Neural cell (in vitro differentiated cells): Measurements from ENCODE around the gene TSPAN32. TPM values are rescaled to one million over a fixed set of nuclear protein-coding genes. Genes with fewer than 3 reads are reported as not detected.

ENCODE experiments used
- H2AFZ ChIP-seq: fragments of 200-600, 300-800 bp; sonication (generic), shearing (Covaris generic); 2 replicates; pipeline ENCODE4 v1.6.0; 2014; ENCODE audit warnings: low read depth, mild to moderate bottlenecking, antibody characterized with exemption, low read length, moderate library complexity
- H3F3A ChIP-seq: fragments of 200-600 bp; shearing (Covaris generic); 2 replicates; pipeline ENCODE4 v1.6.1; 2016; ENCODE audit warnings: mild to moderate bottlenecking, moderate library complexity, mixed read lengths, antibody characterized with exemption, low read length; ENCODE audit not compliant: insufficient read depth, poor library complexity, severe bottlenecking
- H3K27ac ChIP-seq: fragments of 200-600, 300-800 bp; sonication (generic), shearing (Covaris generic); 2 replicates; pipeline ENCODE4 v1.5.1; 2014; ENCODE audit warnings: mild to moderate bottlenecking, low read length, moderate library complexity
- H3K27me3 ChIP-seq: fragments of 300-800, 200-600 bp; sonication (generic), shearing (Covaris generic); 2 replicates; pipeline ENCODE4 v1.6.0; 2014; ENCODE audit warnings: mild to moderate bottlenecking, low read depth, low read length, moderate library complexity; ENCODE audit not compliant: insufficient read depth
- H3K36me3 ChIP-seq: fragments of 300-800, 200-600 bp; sonication (generic), shearing (Covaris generic); 2 replicates; pipeline ENCODE4 v1.5.1; 2014; ENCODE audit warnings: mild to moderate bottlenecking, antibody characterized with exemption, low read length, moderate library complexity; ENCODE audit not compliant: insufficient read depth
- H3K4me2 ChIP-seq: fragments of 300-800, 200-600 bp; sonication (generic), shearing (Covaris generic); 2 replicates; pipeline ENCODE4 v1.6.0; 2014; ENCODE audit warnings: mild to moderate bottlenecking, low read length
- H3K4me3 ChIP-seq: fragments of 300-800, 200-600 bp; sonication (generic), shearing (Covaris generic); 2 replicates; pipeline ENCODE4 v1.5.1; 2014; ENCODE audit warnings: mild to moderate bottlenecking, low read length, moderate library complexity
- H3K79me2 ChIP-seq: fragments of 200-600 bp; shearing (Covaris generic); replicated peaks from 2 replicates; pipeline ENCODE4 v1.6.0; 2014; ENCODE audit warnings: mild to moderate bottlenecking, low read length, moderate library complexity; ENCODE audit not compliant: insufficient read depth
- H3K9ac ChIP-seq: fragments of 300-800, 200-600 bp; sonication (generic), shearing (Covaris generic); 2 replicates; pipeline ENCODE4 v1.6.1; 2016; ENCODE audit warnings: mild to moderate bottlenecking, low read length, mixed read lengths
- H3K9me2 ChIP-seq: fragments of 200-600 bp; shearing (Covaris generic); 2 replicates; pipeline ENCODE4 v1.6.1; 2016; ENCODE audit warnings: mild to moderate bottlenecking, low read length, mixed read lengths; ENCODE audit not compliant: insufficient read depth
- H3K9me3 ChIP-seq: fragments of 200-600, 300-800 bp; sonication (generic), shearing (Covaris generic); 2 replicates; pipeline ENCODE4 v1.6.1; 2016; ENCODE audit warnings: mild to moderate bottlenecking, mixed run types, low read length, moderate library complexity, mixed read lengths
- H4K20me1 ChIP-seq: fragments of 200-600 bp; shearing (Covaris generic); 2 replicates; pipeline ENCODE4 v1.6.1; 2016; ENCODE audit warnings: mild to moderate bottlenecking, mixed run types; ENCODE audit not compliant: insufficient read depth
- CTCF ChIP-seq: fragments of 450-650 bp; IDR thresholded peaks from 2 replicates; pipeline ENCODE4 v1.5.1; 2014; ENCODE audit warnings: antibody characterized with exemption, mild to moderate bottlenecking, moderate library complexity; ENCODE audit not compliant: poor library complexity, severe bottlenecking
- EP300 ChIP-seq: fragments of 450-650 bp; conservative IDR thresholded peaks from 2 replicates; pipeline ENCODE4 v1.6.1; 2014; ENCODE audit warnings: antibody characterized with exemption, mild to moderate bottlenecking, moderate library complexity; ENCODE audit not compliant: poor library complexity, severe bottlenecking
- EZH2 ChIP-seq: fragments of 200-600, 300-800 bp; shearing (Covaris generic), sonication (generic); IDR thresholded peaks from 2 replicates; pipeline ENCODE4 v1.6.1; 2014; ENCODE audit warnings: antibody characterized with exemption, low read length, borderline replicate concordance, mild to moderate bottlenecking; ENCODE audit not compliant: insufficient read depth, poor library complexity, severe bottlenecking
- MXI1 ChIP-seq: fragments of 450-650 bp; conservative IDR thresholded peaks from 2 replicates; pipeline ENCODE4 v1.6.1; 2014; ENCODE audit warnings: antibody characterized with exemption, mild to moderate bottlenecking; ENCODE audit not compliant: poor library complexity, severe bottlenecking
- POLR2AphosphoS5 ChIP-seq: IDR thresholded peaks from 2 replicates; pipeline ENCODE4 v1.6.1; 2012
- RAD21 ChIP-seq: fragments of 450-650 bp; conservative IDR thresholded peaks from 2 replicates; pipeline ENCODE4 v1.6.1; 2014; ENCODE audit warnings: antibody characterized with exemption, mild to moderate bottlenecking, moderate library complexity
- SMC3 ChIP-seq: fragments of 450-650 bp; conservative IDR thresholded peaks from 2 replicates; pipeline ENCODE4 v1.6.1; 2014; ENCODE audit warnings: antibody characterized with exemption, mild to moderate bottlenecking, moderate library complexity; ENCODE audit not compliant: poor library complexity
- TAF1 ChIP-seq: IDR thresholded peaks from 2 replicates; pipeline ENCODE4 v1.6.1; 2012; ENCODE audit warnings: low read depth
- polyA plus RNA-seq: library from polyadenylated mRNA; depleted of rRNA; stranded (reverse); fragments of >200 nt; gene quantifications from 2 replicates; pipeline ENCODE4 v1.2.3, GENCODE V29; 2014
- TF ChIP-seq, protein P1 (sequence below): IDR thresholded peaks from 2 replicates; pipeline ENCODE4 v1.6.1; 2012; ENCODE audit warnings: borderline replicate concordance

TSPAN32 gene
- polyA plus RNA-seq, 1 donor from 2014 or later: not detected

DNA sequence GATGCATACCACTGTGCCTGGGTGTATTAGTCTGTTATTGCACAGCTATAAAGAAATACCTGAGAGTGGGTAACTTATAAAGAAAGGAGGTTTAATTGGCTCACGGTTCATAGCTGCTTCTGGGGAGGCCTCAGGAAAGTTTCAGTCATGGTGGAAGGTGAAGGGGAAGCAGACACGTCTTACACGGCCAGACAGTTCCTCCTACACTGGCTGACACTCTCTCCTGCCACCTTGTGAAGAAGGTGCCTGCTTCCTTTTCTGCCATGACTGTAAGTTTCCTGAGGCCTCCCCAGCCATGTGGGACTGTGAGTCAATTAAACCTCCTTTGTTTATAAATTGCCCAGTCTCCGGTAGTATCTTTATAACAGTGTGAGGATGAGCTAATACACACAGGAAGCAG is 41.7 kb downstream of the TSPAN32 start:
- Histone ChIP-seq H3F3A (no peaks in the 10 kb centered on the region), H3K27ac (no peak overlapping the region), H3K9ac (no peak overlapping the region), H3K9me2 (no peaks in the 10 kb centered on the region), H3K4me3 (no peak overlapping the region), H3K27me3 (no peaks in the 10 kb centered on the region), H2AFZ (no peak overlapping the region), H3K79me2 (no peaks in the 10 kb centered on the region), H3K9me3 (peaks cover 4% of the 10 kb centered on the region), H4K20me1 (no peaks in the 10 kb centered on the region), H3K4me2 (no peak overlapping the region), H3K36me3 (no peaks in the 10 kb centered on the region)
- TF ChIP-seq RAD21: no peak
- no peak for TF ChIP-seq POLR2AphosphoS5
- TF ChIP-seq SMC3: no peak

DNA sequence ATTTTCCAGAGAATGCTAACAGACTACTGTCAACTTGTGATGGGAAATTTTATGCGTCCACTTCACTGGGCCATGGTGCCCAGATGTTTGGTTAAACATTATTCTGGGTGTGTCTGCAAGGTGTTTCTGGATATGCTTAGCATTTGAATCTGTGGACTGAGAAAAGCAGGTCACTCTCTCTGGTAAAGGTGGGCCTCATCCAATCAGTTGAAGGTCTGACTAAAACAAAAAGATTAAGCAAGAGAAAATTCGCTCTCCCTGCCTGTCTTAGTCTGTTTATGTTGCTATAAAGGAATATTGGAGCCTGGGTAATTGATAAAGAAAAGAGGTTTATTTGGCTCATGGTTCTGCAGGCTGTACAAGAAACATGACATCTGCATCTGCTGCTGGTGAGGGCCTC is 43.2 kb downstream of the TSPAN32 start:
- TF ChIP-seq, protein P1, sequence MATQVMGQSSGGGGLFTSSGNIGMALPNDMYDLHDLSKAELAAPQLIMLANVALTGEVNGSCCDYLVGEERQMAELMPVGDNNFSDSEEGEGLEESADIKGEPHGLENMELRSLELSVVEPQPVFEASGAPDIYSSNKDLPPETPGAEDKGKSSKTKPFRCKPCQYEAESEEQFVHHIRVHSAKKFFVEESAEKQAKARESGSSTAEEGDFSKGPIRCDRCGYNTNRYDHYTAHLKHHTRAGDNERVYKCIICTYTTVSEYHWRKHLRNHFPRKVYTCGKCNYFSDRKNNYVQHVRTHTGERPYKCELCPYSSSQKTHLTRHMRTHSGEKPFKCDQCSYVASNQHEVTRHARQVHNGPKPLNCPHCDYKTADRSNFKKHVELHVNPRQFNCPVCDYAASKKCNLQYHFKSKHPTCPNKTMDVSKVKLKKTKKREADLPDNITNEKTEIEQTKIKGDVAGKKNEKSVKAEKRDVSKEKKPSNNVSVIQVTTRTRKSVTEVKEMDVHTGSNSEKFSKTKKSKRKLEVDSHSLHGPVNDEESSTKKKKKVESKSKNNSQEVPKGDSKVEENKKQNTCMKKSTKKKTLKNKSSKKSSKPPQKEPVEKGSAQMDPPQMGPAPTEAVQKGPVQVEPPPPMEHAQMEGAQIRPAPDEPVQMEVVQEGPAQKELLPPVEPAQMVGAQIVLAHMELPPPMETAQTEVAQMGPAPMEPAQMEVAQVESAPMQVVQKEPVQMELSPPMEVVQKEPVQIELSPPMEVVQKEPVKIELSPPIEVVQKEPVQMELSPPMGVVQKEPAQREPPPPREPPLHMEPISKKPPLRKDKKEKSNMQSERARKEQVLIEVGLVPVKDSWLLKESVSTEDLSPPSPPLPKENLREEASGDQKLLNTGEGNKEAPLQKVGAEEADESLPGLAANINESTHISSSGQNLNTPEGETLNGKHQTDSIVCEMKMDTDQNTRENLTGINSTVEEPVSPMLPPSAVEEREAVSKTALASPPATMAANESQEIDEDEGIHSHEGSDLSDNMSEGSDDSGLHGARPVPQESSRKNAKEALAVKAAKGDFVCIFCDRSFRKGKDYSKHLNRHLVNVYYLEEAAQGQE: no peak
- TF ChIP-seq SMC3: no peak
- no peak for TF ChIP-seq EZH2
- no peak for TF ChIP-seq EP300
- no peak for TF ChIP-seq MXI1
- no peak for TF ChIP-seq TAF1
- TF ChIP-seq POLR2AphosphoS5: no peak
- no peak for TF ChIP-seq CTCF
- no peak for TF ChIP-seq RAD21
- no peak overlapping the region for H3K4me3 ChIP-seq
- H3K36me3 ChIP-seq: no peaks in the 10 kb centered on the region
- H3K79me2 ChIP-seq: no peaks in the 10 kb centered on the region
- no peak overlapping the region for H3K27ac ChIP-seq
- no peaks in the 10 kb centered on the region for H4K20me1 ChIP-seq
- no peaks in the 10 kb centered on the region for H3F3A ChIP-seq
- H3K9me2 ChIP-seq: no peaks in the 10 kb centered on the region
- H2AFZ ChIP-seq: no peak overlapping the region
- H3K9ac ChIP-seq: no peak overlapping the region
- no peaks in the 10 kb centered on the region for H3K27me3 ChIP-seq
- H3K9me3 ChIP-seq: peaks cover 7% of the 10 kb centered on the region
- no peak overlapping the region for H3K4me2 ChIP-seq

DNA sequence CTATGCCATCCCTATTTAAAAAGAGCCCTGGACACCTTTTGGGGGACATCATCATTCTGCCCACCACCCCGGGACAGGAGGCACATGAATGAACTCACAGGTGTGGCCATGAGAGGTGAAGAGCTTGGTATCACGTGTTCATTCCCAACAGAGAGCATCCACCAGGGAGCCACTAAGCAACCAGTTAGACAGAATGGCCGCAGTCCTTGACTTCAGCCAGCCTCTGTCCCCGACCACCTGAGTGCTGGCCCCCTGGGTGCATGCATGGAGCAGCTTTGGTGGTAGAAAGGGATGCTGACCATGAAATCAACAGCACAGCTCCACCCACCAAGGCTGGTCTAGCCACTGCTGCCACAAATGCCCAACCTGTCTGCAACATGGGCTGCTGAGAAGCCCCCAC is 44.2 kb downstream of the TSPAN32 start:
- no peak for TF ChIP-seq SMC3
- no peak for TF ChIP-seq RAD21
- TF ChIP-seq MXI1: no peak
- TF ChIP-seq, protein P1: no peak
- TF ChIP-seq CTCF: no peak
- TF ChIP-seq TAF1: no peak
- no peak for TF ChIP-seq POLR2AphosphoS5
- no peak for TF ChIP-seq EP300
- no peak for TF ChIP-seq EZH2
- H3K9me2 ChIP-seq: no peaks in the 10 kb centered on the region
- no peaks in the 10 kb centered on the region for H4K20me1 ChIP-seq
- H3K79me2 ChIP-seq: no peaks in the 10 kb centered on the region
- no peak overlapping the region for H3K27ac ChIP-seq
- no peak overlapping the region for H3K9ac ChIP-seq
- H2AFZ ChIP-seq: no peak overlapping the region
- H3K36me3 ChIP-seq: no peaks in the 10 kb centered on the region
- H3F3A ChIP-seq: no peaks in the 10 kb centered on the region
- H3K4me2 ChIP-seq: no peak overlapping the region
- H3K27me3 ChIP-seq: no peaks in the 10 kb centered on the region
- H3K9me3 ChIP-seq: peaks cover 7% of the 10 kb centered on the region
- H3K4me3 ChIP-seq: no peak overlapping the region
